HepG2 (cell line): ENCODE data around the gene HPCAL1. TPM values are rescaled to one million over a fixed set of nuclear protein-coding genes. Genes with fewer than 3 reads are reported as not detected.

Experiments
- BHLHE40 ChIP-seq: IDR thresholded peaks from 2 replicates; pipeline ENCODE4 v1.6.1; 2011; ENCODE audit warnings: low read length, improper control_type of control experiment
- CBX5 ChIP-seq: sonication (generic); formaldehyde crosslinking; IDR thresholded peaks from 2 replicates; pipeline ENCODE4 v1.4.0; 2020; ENCODE audit warnings: missing genetic modification reagents, borderline replicate concordance
- CEBPB ChIP-seq: IDR thresholded peaks from 2 replicates; pipeline ENCODE4 v1.6.1; 2011; ENCODE audit warnings: low read depth, low read length, improper control_type of control experiment, borderline replicate concordance
- DNMT1 ChIP-seq: sonication (generic); formaldehyde crosslinking; IDR thresholded peaks from 2 replicates; pipeline ENCODE4 v1.5.1; 2020; ENCODE audit warnings: mild to moderate bottlenecking, missing genetic modification reagents
- ELF3 ChIP-seq: IDR thresholded peaks from 2 replicates; pipeline ENCODE4 v1.6.1; 2016; ENCODE audit warnings: missing genetic modification reagents, missing compliant biosample characterization
- GATAD2A ChIP-seq: IDR thresholded peaks from 2 replicates; pipeline ENCODE4 v1.6.1; 2016
- MAZ ChIP-seq, 2 experiments: sonication (generic) in 1 of 2; formaldehyde crosslinking in 1 of 2; IDR thresholded peaks; 2 replicates each; pipeline versions ENCODE4 v1.5.0 to v1.6.1; 2012 to 2020; ENCODE audit warnings: low read depth in 2 of 2, mild to moderate bottlenecking in 2 of 2, borderline replicate concordance in 1 of 2, improper control_type of control experiment in 1 of 2, low read length in 1 of 2, missing genetic modification reagents in 1 of 2, moderate library complexity in 1 of 2
- MIER2 ChIP-seq: IDR thresholded peaks from 2 replicates; pipeline ENCODE4 v1.6.1; 2016; ENCODE audit warnings: missing biosample characterization, missing genetic modification reagents
- MTA1 ChIP-seq: sonication (generic); formaldehyde crosslinking; IDR thresholded peaks from 2 replicates; pipeline ENCODE4 v1.4.0; 2020; ENCODE audit warnings: missing genetic modification reagents, mild to moderate bottlenecking, borderline replicate concordance
- RFXANK ChIP-seq: IDR thresholded peaks from 2 replicates; pipeline ENCODE4 v1.6.1; 2016
- SMAD1 ChIP-seq: sonication (generic); formaldehyde crosslinking; IDR thresholded peaks from 2 replicates; pipeline ENCODE4 v1.4.0; 2020; ENCODE audit warnings: missing genetic modification reagents, low read depth, mild to moderate bottlenecking, borderline replicate concordance
- SNAI1 ChIP-seq: sonication (generic); formaldehyde crosslinking; IDR thresholded peaks from 2 replicates; pipeline ENCODE4 v1.5.0; 2020; ENCODE audit warnings: mild to moderate bottlenecking, missing genetic modification reagents, borderline replicate concordance
- SP2 ChIP-seq: sonication (generic); formaldehyde crosslinking; IDR thresholded peaks from 2 replicates; pipeline ENCODE4 v1.5.1; 2020; ENCODE audit warnings: mild to moderate bottlenecking, missing genetic modification reagents
- ZBTB38 ChIP-seq: sonication (generic); formaldehyde crosslinking; IDR thresholded peaks from 2 replicates; pipeline ENCODE4 v1.5.1; 2020; ENCODE audit warnings: mild to moderate bottlenecking, missing genetic modification reagents
- ZNF256 ChIP-seq: sonication (generic); formaldehyde crosslinking; conservative IDR thresholded peaks from 2 replicates; pipeline ENCODE4 v1.4.0; 2020; ENCODE audit warnings: missing genetic modification reagents
- ZNF564 ChIP-seq: sonication (generic); formaldehyde crosslinking; IDR thresholded peaks from 2 replicates; pipeline ENCODE4 v1.8.1; 2023; ENCODE audit warnings: mild to moderate bottlenecking, missing genetic modification reagents
- ZNF841 ChIP-seq: sonication (generic); formaldehyde crosslinking; IDR thresholded peaks from 2 replicates; pipeline ENCODE4 v1.8.1; 2023; ENCODE audit warnings: missing genetic modification reagents, borderline replicate concordance
- ZSCAN25 ChIP-seq: sonication (generic); formaldehyde crosslinking; IDR thresholded peaks from 2 replicates; pipeline ENCODE4 v1.8.0; 2022; ENCODE audit warnings: mild to moderate bottlenecking, missing genetic modification reagents
- polyA plus RNA-seq, 8 experiments: library from polyadenylated mRNA; depleted of rRNA in 3 of 8; stranded (reverse) in 7 of 8; unstranded in 1 of 8; fragments of >200 nt; fragmentation: Illumina TruSeq in 4 of 8; extraction: Trizol in 4 of 8; gene quantifications; 2 replicates each; pipeline versions ENCODE4 v1.2.1 to v1.2.3, GENCODE V29; 2011 to 2016; ENCODE audit warnings: low read depth in 4 of 8, missing spikeins in 1 of 8, mixed read lengths in 1 of 8; ENCODE audit not compliant: insufficient read depth in 1 of 8
- total RNA-seq, 5 experiments: library from RNA; depleted of rRNA; stranded (reverse); fragments of >200 nt; fragmentation: Illumina TruSeq; extraction: Trizol; gene quantifications; 2 replicates each; pipeline ENCODE4 v1.2.3, GENCODE V29; 2016; ENCODE audit warnings: low read depth in 1 of 5
- TF ChIP-seq, protein P1 (sequence below): sonication (generic); formaldehyde crosslinking; IDR thresholded peaks from 2 replicates; pipeline ENCODE4 v1.4.0; 2020; ENCODE audit warnings: mild to moderate bottlenecking, missing genetic modification reagents
- TF ChIP-seq, protein P2 (sequence below): sonication (generic); formaldehyde crosslinking; IDR thresholded peaks from 2 replicates; pipeline ENCODE4 v1.4.0; 2020; ENCODE audit warnings: mild to moderate bottlenecking, low read depth, missing genetic modification reagents
- TF ChIP-seq, protein P3 (sequence below): sonication (generic); formaldehyde crosslinking; IDR thresholded peaks from 2 replicates; pipeline ENCODE4 v1.5.1; 2020; ENCODE audit warnings: mild to moderate bottlenecking, missing genetic modification reagents, moderate library complexity

HPCAL1 gene
- total and polyA plus RNA-seq, 2 of the 13 experiments (the other 11 are each of a cell fraction or from before 2014, with no cell fraction given), result 29.5 to 29.9 TPM

DNA sequence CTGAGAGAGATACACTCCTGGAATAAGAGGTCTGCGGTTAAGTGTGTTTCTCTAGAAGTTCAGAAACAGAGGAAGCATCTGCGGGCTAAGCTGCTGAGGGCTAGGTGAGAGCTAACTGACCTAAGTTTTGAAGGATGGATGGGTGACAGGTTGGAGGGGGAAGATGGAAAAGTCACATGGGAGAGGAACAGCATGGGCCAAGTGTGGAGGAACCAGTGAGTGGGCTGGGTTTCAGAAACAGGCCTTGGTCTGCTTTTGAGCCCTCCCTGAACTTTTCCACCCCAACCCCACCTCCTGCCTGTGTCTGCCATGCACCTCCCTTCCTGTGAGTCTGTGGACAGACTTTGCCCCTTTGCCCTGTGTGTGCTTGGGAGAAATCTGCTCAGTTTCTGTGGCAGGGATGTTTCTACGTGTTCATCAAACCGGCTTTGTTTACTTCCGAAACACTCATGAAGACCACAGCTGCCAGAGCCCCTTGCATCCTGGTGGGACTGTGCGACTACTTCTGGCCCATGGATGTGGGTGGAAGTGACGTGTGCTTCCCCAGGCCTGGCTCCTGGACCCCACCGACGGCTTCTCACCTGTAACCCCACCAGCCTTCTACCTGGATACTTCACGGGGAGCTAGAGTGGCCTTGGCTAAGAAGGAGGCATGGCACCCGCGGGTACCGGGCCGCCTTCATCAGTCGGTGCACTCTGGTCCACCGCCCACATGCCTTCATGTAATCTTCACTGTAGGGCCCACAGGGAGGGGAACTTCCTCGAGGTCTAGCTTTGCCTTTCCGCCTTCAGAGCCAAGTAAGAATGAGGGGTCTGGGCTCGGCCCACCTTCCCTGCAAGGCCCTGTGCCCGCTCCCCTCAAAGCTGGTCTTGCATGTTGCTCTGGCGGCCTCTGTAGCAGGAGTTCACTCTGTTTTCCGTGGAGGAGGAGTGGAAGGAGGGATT, 1.4 kb upstream of the HPCAL1 start (continued):
- TF ChIP-seq CBX5 (CRISPR knock-in tag) (peak; percentile 62; the same call in 1 of the 2 replicates), SMAD1 (0 out of 2 replicates have a peak, but pooled peaks have one; percentile 24), ZSCAN25 (CRISPR knock-in tag) (peak; percentile 52), RFXANK (peak; percentile 67; the same call in 1 of the 2 replicates), MTA1 (peak; percentile 93; the same call in 1 of the 2 replicates), ELF3 (CRISPR knock-in tag) (peak; percentile 78; the same call in 1 of the 2 replicates), BHLHE40 (no peak), SNAI1 (CRISPR knock-in tag) (peak; percentile 85; the same call in 1 of the 2 replicates), GATAD2A (CRISPR knock-in tag) (peak; percentile 91), ZNF256 (CRISPR knock-in tag) (no peak), ZBTB38 (no peak), MAZ (IDR thresholded peaks at IDR 0.05; ENCODE audit: borderline replicate concordance, low read depth, low read length) (no peak), MAZ (CRISPR knock-in tag; IDR thresholded peaks at IDR 0.05; ENCODE audit: low read depth) (peak; percentile 88), MIER2 (CRISPR knock-in tag) (peak; percentile 50; the same call in 1 of the 2 replicates), ZNF564 (CRISPR knock-in tag) (peak; percentile 75; the same call in 1 of the 2 replicates), CEBPB (no peak), ZNF841 (CRISPR knock-in tag) (0 out of 2 replicates have a peak, but pooled peaks have one; percentile 74), DNMT1 (CRISPR knock-in tag) (no peak), SP2 (CRISPR knock-in tag) (no peak)
- TF ChIP-seq, protein P1, sequence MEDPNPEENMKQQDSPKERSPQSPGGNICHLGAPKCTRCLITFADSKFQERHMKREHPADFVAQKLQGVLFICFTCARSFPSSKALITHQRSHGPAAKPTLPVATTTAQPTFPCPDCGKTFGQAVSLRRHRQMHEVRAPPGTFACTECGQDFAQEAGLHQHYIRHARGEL (CRISPR knock-in tag), result 0 out of 2 replicates have a peak, but pooled peaks have one; percentile 75
- TF ChIP-seq, protein P2, sequence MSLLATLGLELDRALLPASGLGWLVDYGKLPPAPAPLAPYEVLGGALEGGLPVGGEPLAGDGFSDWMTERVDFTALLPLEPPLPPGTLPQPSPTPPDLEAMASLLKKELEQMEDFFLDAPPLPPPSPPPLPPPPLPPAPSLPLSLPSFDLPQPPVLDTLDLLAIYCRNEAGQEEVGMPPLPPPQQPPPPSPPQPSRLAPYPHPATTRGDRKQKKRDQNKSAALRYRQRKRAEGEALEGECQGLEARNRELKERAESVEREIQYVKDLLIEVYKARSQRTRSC, result peak; percentile 97
- TF ChIP-seq, protein P3, sequence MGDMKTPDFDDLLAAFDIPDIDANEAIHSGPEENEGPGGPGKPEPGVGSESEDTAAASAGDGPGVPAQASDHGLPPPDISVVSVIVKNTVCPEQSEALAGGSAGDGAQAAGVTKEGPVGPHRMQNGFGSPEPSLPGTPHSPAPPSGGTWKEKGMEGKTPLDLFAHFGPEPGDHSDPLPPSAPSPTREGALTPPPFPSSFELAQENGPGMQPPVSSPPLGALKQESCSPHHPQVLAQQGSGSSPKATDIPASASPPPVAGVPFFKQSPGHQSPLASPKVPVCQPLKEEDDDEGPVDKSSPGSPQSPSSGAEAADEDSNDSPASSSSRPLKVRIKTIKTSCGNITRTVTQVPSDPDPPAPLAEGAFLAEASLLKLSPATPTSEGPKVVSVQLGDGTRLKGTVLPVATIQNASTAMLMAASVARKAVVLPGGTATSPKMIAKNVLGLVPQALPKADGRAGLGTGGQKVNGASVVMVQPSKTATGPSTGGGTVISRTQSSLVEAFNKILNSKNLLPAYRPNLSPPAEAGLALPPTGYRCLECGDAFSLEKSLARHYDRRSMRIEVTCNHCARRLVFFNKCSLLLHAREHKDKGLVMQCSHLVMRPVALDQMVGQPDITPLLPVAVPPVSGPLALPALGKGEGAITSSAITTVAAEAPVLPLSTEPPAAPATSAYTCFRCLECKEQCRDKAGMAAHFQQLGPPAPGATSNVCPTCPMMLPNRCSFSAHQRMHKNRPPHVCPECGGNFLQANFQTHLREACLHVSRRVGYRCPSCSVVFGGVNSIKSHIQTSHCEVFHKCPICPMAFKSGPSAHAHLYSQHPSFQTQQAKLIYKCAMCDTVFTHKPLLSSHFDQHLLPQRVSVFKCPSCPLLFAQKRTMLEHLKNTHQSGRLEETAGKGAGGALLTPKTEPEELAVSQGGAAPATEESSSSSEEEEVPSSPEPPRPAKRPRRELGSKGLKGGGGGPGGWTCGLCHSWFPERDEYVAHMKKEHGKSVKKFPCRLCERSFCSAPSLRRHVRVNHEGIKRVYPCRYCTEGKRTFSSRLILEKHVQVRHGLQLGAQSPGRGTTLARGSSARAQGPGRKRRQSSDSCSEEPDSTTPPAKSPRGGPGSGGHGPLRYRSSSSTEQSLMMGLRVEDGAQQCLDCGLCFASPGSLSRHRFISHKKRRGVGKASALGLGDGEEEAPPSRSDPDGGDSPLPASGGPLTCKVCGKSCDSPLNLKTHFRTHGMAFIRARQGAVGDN (CRISPR knock-in tag), result peak; percentile 97
